Activated naive CD4-positive, alpha-beta T cell treated with anti-CD3 and anti-CD28 coated beads for 36 hours (primary cell): Measurements from ENCODE around the gene CNPY4. TPM values are rescaled to one million over a fixed set of nuclear protein-coding genes. Genes with fewer than 3 reads are reported as not detected.

Source experiments
- CTCF ChIA-PET: fragments of 350-600 bp; sonication (Branson Sonifier 250); formaldehyde crosslinking; loops from one replicate; lab custom pipeline; 2021; ENCODE audit warnings: antibody characterized with exemption; lab: Charles Lee
- DNase-seq: peaks from one replicate; pipeline ENCODE4 v3.0.0-alpha.2; 2020
- H3K27ac Mint-ChIP-seq: one replicate; pipeline ENCODE4 v1.8.0; 2021; ENCODE audit warnings: mild to moderate bottlenecking, mixed read lengths
- H3K27me3 Mint-ChIP-seq: one replicate; pipeline ENCODE4 v1.8.0; 2021; ENCODE audit warnings: low read depth, mixed read lengths
- H3K36me3 Mint-ChIP-seq: one replicate; pipeline ENCODE4 v1.8.0; 2021; ENCODE audit warnings: low read depth, mixed read lengths
- H3K4me1 Mint-ChIP-seq: one replicate; pipeline ENCODE4 v1.8.0; 2021; ENCODE audit warnings: low read depth, mixed read lengths
- H3K4me3 Mint-ChIP-seq: one replicate; pipeline ENCODE4 v1.8.0; 2021; ENCODE audit warnings: mild to moderate bottlenecking, moderate library complexity, mixed read lengths
- H3K9me3 Mint-ChIP-seq: one replicate; pipeline ENCODE4 v1.8.0; 2021; ENCODE audit warnings: mixed read lengths
- intact Hi-C: fragments of 100-400 bp; cut with micrococcal nuclease; formaldehyde crosslinking; loops from one replicate; pipeline ENCODE4 v1.15.1; 2023
- total RNA-seq, 2 experiments: library from RNA; stranded (reverse); gene quantifications; one replicate each; pipeline ENCODE4 v1.2.3, GENCODE V29; 2021

CNPY4 gene
- total RNA-seq = 1 to 10 TPM; 7.2 to 8.7 TPM

- no peaks in the 10 kb centered on the region for H3K9me3 Mint-ChIP-seq
- CTCF ChIA-PET = interaction anchor here (1.4 to 2.5 kb wide), 2 partner anchors 11 to 14 kb away, joined by 3 to 7 read pairs; no protein-coding TSS in a partner anchor
- H3K27ac Mint-ChIP-seq = peak within 1 kb of the TSS; percentile 95
- peaks cover 7% of the 10 kb centered on the region for H3K36me3 Mint-ChIP-seq
- H3K4me1 Mint-ChIP-seq = peaks cover 18% of the 10 kb centered on the region
- peak within 1 kb of the TSS; percentile 93 for H3K4me3 Mint-ChIP-seq
- intact Hi-C loops = loop anchor here (1.0 kb wide), 3 partner anchors 8 to 310 kb away; partner anchors contain the start of genes AP4M1, MCM7 and MEPCE
- DNase-seq = peak; percentile 96
- no peaks in the 10 kb centered on the region for H3K27me3 Mint-ChIP-seq
Measured at GRCh38 chr7:100119072-100119969, at the start of gene CNPY4, which contains the start of gene TAF6. TSS of gene CNPY4 (plus strand) at chr7:100119634. CDS start at chr7:100119745, 111 bp downstream. TSS of gene TAF6 (minus strand) at chr7:100119358. CDS start at chr7:100114209, 5,149 bp downstream.

GRCh38 chr7:100069991-100070390 is 49.4 kb upstream of the CNPY4 start:
- Mint-ChIP-seq H3K4me3 (no peak overlapping the region), H3K9me3 (peaks cover 36% of the 10 kb centered on the region), H3K27me3 (no peaks in the 10 kb centered on the region), H3K4me1 (no peaks in the 10 kb centered on the region), H3K36me3 (peaks cover 65% of the 10 kb centered on the region), H3K27ac (no peak overlapping the region)
- intact Hi-C loops = no loop called here
- CTCF ChIA-PET = interaction anchor here (1.4 to 2.5 kb wide), 2 partner anchors 18 to 33 kb away, joined by 3 to 7 read pairs; no protein-coding TSS in a partner anchor
- no peak for DNase-seq

GRCh38 chr7:100071018-100071723 is 48.3 kb upstream of the CNPY4 start:
- Mint-ChIP-seq H3K27me3 (no peaks in the 10 kb centered on the region), H3K27ac (no peak overlapping the region)

GRCh38 chr7:100072462-100072861 is 47.0 kb upstream of the CNPY4 start:
- CTCF ChIA-PET = no interaction called here
- H3K36me3 Mint-ChIP-seq = peaks cover 80% of the 10 kb centered on the region
- no peaks in the 10 kb centered on the region for H3K4me1 Mint-ChIP-seq
- no peak overlapping the region for H3K27ac Mint-ChIP-seq
- H3K27me3 Mint-ChIP-seq = no peaks in the 10 kb centered on the region
- H3K9me3 Mint-ChIP-seq = peaks cover 36% of the 10 kb centered on the region
- no peak overlapping the region for H3K4me3 Mint-ChIP-seq
- DNase-seq = no peak
- intact Hi-C loops = no loop called here

More at GRCh38 chr7:100071018-100071723, 48.3 kb upstream of the CNPY4 start:
- DNase-seq = no peak
- intact Hi-C loops = no loop called here
- Mint-ChIP-seq H3K4me3 (no peak overlapping the region), H3K4me1 (no peaks in the 10 kb centered on the region), H3K36me3 (peaks cover 75% of the 10 kb centered on the region), H3K9me3 (peaks cover 36% of the 10 kb centered on the region)
- CTCF ChIA-PET = interaction anchor here (0.7 to 2.5 kb wide), 5 partner anchors 19 to 75 kb away, joined by 3 to 7 read pairs (median 3); no protein-coding TSS in a partner anchor

- peaks cover 76% of the 10 kb centered on the region for H3K36me3 Mint-ChIP-seq
- H3K27me3 Mint-ChIP-seq = no peaks in the 10 kb centered on the region
- intact Hi-C loops = no loop called here
- peaks cover 8% of the 10 kb centered on the region for H3K4me1 Mint-ChIP-seq
- H3K4me3 Mint-ChIP-seq = no peak overlapping the region
- no peak for DNase-seq
- H3K9me3 Mint-ChIP-seq = peaks cover 32% of the 10 kb centered on the region
- H3K27ac Mint-ChIP-seq = no peak overlapping the region
- CTCF ChIA-PET = no interaction called here
Measured at GRCh38 chr7:100074841-100075240, 44.6 kb upstream of the CNPY4 start.

- no peak for DNase-seq
- H3K4me3 Mint-ChIP-seq = no peak overlapping the region
- intact Hi-C loops = no loop called here
- H3K27me3 Mint-ChIP-seq = no peaks in the 10 kb centered on the region
- peaks cover 71% of the 10 kb centered on the region for H3K36me3 Mint-ChIP-seq
- CTCF ChIA-PET = interaction anchor here (1.2 kb wide), 1 partner anchor 82 kb away, joined by 3 read pairs; no protein-coding TSS in a partner anchor
- peaks cover 13% of the 10 kb centered on the region for H3K4me1 Mint-ChIP-seq
- peaks cover 27% of the 10 kb centered on the region for H3K9me3 Mint-ChIP-seq
- no peak overlapping the region for H3K27ac Mint-ChIP-seq
Measured at GRCh38 chr7:100075418-100075817, 44.0 kb upstream of the CNPY4 start.

- no peak overlapping the region for H3K27ac Mint-ChIP-seq
- H3K36me3 Mint-ChIP-seq = peaks cover 55% of the 10 kb centered on the region
- peaks cover 9% of the 10 kb centered on the region for H3K9me3 Mint-ChIP-seq
- no peak overlapping the region for H3K4me3 Mint-ChIP-seq
- H3K4me1 Mint-ChIP-seq = peaks cover 22% of the 10 kb centered on the region
- intact Hi-C loops = no loop called here
- CTCF ChIA-PET = interaction anchor here (0.6 to 0.7 kb wide), 2 partner anchors 13 to 61 kb away, joined by 3 read pairs; no protein-coding TSS in a partner anchor
- DNase-seq = no peak
- H3K27me3 Mint-ChIP-seq = no peaks in the 10 kb centered on the region
Measured at GRCh38 chr7:100077205-100077604, 42.2 kb upstream of the CNPY4 start.

GRCh38 chr7:100079024-100079560 is 40.3 kb upstream of the CNPY4 start:
- CTCF ChIA-PET = interaction anchor here (1.2 kb wide), 1 partner anchor 22 kb away, joined by 3 read pairs; no protein-coding TSS in a partner anchor
- H3K9me3 Mint-ChIP-seq = no peaks in the 10 kb centered on the region
- DNase-seq = no peak
- peaks cover 37% of the 10 kb centered on the region for H3K36me3 Mint-ChIP-seq
- H3K27me3 Mint-ChIP-seq = no peaks in the 10 kb centered on the region
- H3K4me3 Mint-ChIP-seq = no peak overlapping the region
- H3K27ac Mint-ChIP-seq = no peak overlapping the region
- intact Hi-C loops = no loop called here
- peaks cover 29% of the 10 kb centered on the region for H3K4me1 Mint-ChIP-seq

- H3K27ac Mint-ChIP-seq = peak overlapping the region; percentile 86
- H3K4me3 Mint-ChIP-seq = peak overlapping the region; percentile 88
- intact Hi-C loops = loop anchor here (1.0 to 5.0 kb wide), 9 partner anchors 20 to 346 kb away; partner anchors contain the start of genes AP4M1, MBLAC1, MCM7 and MEPCE
- H3K36me3 Mint-ChIP-seq = peaks cover 18% of the 10 kb centered on the region
- peak; percentile 22 for DNase-seq
- no peaks in the 10 kb centered on the region for H3K9me3 Mint-ChIP-seq
- no peaks in the 10 kb centered on the region for H3K27me3 Mint-ChIP-seq
- CTCF ChIA-PET = interaction anchor here (1.5 kb wide), 1 partner anchor 65 kb away, joined by 3 read pairs; no protein-coding TSS in a partner anchor
- peaks cover 29% of the 10 kb centered on the region for H3K4me1 Mint-ChIP-seq
Measured at GRCh38 chr7:100080907-100081534, 38.4 kb upstream of the CNPY4 start.

GRCh38 chr7:100081535-100082102 is 37.8 kb upstream of the CNPY4 start, which contains the start of gene ZNF3:
TSS of gene ZNF3 (minus strand) at chr7:100081723. CDS start at chr7:100077357, 4,366 bp downstream.
- H3K4me3 Mint-ChIP-seq = peak within 1 kb of the TSS; percentile 88
- peak; percentile 99 for DNase-seq
- H3K9me3 Mint-ChIP-seq = no peaks in the 10 kb centered on the region
- intact Hi-C loops = loop anchor here (1.0 to 5.0 kb wide), 12 partner anchors 20 to 705 kb away; partner anchors contain the start of genes AP4M1, BUD31, MBLAC1 and MCM7
- no peaks in the 10 kb centered on the region for H3K27me3 Mint-ChIP-seq
- H3K36me3 Mint-ChIP-seq = peaks cover 13% of the 10 kb centered on the region
- peak within 1 kb of the TSS; percentile 86 for H3K27ac Mint-ChIP-seq
- CTCF ChIA-PET = interaction anchor here (0.7 to 1.2 kb wide), 5 partner anchors 11 to 168 kb away, joined by 3 to 9 read pairs (median 4); no protein-coding TSS in a partner anchor
- H3K4me1 Mint-ChIP-seq = peaks cover 29% of the 10 kb centered on the region
